ENCODE data around the gene CPS1.

CPS1 gene

DNA sequence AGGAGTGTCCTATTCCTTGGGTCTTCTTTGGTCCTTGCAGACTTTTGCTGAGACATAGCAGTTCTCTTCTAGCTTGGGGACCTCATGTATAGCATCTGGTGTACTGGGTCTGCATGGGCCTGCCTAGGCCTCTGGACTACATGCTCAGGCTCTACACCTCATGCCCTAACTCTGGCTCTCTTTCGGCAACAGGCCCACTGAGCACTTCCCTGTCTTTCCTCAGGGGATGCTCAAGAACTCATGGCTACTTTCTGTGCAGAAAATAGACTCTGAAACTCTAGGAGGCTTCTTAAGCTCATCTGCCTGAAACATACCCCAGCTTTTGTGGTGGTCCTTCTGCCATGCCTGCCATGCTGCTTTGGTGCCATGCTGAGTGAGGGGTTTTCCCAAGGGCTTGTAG, 21.5 kb upstream of the CPS1 start:
- POLR2A ChIA-PET, result no interaction called here

DNA sequence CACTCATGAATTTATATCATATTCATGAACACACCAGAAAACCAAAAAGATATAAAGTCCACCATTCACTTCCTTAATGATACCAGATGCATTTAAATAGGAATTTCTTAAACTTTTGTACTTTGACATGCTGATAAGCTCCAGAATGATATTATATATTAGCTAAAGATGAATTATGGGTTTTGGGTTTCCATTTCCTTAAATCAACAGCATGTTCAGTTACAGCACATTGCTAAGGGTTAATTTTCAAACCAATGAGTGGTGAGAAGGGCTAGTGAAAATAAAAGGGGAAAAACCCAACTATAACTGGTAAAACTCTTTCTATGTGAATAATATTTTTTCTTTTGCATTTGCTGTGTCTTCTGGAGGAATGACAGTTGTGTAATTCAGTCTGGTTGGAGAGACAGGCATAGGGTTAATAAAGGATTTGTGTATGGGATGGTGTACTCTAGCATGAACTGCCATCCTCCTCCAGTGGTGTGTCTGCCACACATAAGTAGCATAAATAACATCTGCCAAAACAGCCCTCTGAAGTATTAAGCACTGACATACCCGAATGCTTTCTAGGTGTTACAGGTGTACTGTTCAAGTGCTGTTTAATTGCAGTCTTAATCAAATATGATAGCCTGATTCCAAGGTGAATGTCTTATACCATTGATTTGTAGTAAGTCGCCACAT, 19.3 kb upstream of the CPS1 start:
- TF ChIP-seq, protein P1, sequence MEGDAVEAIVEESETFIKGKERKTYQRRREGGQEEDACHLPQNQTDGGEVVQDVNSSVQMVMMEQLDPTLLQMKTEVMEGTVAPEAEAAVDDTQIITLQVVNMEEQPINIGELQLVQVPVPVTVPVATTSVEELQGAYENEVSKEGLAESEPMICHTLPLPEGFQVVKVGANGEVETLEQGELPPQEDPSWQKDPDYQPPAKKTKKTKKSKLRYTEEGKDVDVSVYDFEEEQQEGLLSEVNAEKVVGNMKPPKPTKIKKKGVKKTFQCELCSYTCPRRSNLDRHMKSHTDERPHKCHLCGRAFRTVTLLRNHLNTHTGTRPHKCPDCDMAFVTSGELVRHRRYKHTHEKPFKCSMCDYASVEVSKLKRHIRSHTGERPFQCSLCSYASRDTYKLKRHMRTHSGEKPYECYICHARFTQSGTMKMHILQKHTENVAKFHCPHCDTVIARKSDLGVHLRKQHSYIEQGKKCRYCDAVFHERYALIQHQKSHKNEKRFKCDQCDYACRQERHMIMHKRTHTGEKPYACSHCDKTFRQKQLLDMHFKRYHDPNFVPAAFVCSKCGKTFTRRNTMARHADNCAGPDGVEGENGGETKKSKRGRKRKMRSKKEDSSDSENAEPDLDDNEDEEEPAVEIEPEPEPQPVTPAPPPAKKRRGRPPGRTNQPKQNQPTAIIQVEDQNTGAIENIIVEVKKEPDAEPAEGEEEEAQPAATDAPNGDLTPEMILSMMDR (IDR thresholded peaks at IDR 0.05; ENCODE audit: control extremely low read depth, extremely low read depth, low read depth, missing control alignments), result no peak
- DNase-seq (ENCODE audit: extremely low spot score), result no peak
- ChIA-PET POLR2A (no interaction called here), CTCF (no interaction called here)

More for the DNA sequence above, 21.5 kb upstream of the CPS1 start:
- TF ChIP-seq, protein P1 (IDR thresholded peaks at IDR 0.05; ENCODE audit: control extremely low read depth, extremely low read depth, low read depth, missing control alignments), result no peak
- CTCF ChIA-PET, result interaction anchor here (1.3 to 1.4 kb wide), 2 partner anchors 9 to 32 kb away, joined by 3 to 4 read pairs; no protein-coding TSS in a partner anchor
- no peak for DNase-seq (ENCODE audit: extremely low spot score)

DNA sequence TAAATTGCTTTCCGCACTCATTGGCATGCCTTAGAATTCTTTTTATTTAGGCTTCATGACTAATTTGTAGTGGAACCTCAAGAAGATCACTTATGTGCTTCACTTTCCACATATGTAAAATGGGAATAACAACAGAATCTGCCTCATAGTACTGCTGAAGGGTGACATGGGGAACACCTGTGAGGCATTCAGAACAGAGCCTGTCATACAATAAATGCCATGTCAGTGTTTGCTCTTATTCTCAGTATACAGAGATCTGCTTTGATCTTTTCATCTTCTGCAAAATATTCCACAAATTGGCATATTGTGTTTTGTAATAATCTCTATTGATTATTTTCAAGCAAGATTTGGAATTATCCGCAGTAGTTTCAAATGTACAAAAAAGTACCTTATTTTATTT, 17.4 kb upstream of the CPS1 start:
- TF ChIP-seq, protein P1 (IDR thresholded peaks at IDR 0.05; ENCODE audit: control extremely low read depth, extremely low read depth, low read depth, missing control alignments), result no peak

DNA sequence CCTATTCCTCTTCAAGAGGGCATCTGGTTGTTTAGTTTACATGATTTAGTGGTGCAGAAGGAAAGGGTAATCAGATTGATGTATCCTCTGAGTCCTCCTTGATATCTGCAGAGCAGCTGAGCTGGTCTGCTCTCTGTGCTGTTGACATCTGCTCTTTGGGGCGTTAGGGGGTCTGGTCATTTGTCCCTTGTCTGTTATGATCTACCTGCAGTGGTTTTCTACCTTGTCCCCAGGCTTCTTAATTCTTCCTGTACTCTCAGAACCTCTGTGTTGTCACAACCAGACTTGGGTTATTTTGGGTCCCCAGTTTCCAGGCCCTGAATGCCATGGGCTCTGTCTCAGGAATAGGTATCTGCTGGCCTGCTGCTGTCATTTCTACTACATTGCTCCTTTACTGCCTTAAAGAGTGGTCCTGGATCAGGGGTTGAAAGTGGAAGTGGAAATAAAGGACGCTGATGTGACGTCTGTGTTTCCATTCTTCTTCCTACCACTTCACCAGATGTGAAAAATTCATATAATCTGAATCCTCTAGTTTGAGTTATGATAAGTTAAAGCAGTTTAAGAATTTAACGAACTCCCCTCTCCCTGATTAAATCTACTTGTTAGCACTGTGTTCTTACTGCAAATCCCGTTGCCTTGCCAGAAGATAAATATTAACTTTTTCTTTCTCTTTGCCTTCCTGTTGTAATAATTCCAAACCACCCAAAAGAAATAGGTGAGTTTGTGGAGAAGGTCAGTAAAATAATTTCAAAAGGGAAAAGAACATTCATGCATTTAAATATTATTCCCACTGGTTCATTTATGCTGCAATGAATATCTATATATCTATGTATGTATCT, 16.6 kb upstream of the CPS1 start:
- ChIA-PET CTCF (no interaction called here), POLR2A (no interaction called here)
- no peak for DNase-seq (ENCODE audit: extremely low spot score)
- TF ChIP-seq, protein P1 (IDR thresholded peaks at IDR 0.05; ENCODE audit: control extremely low read depth, extremely low read depth, low read depth, missing control alignments), result no peak

More for the DNA sequence above, 17.4 kb upstream of the CPS1 start:
- DNase-seq (ENCODE audit: extremely low spot score), result no peak
- POLR2A ChIA-PET, result no interaction called here
- CTCF ChIA-PET, result no interaction called here

DNA sequence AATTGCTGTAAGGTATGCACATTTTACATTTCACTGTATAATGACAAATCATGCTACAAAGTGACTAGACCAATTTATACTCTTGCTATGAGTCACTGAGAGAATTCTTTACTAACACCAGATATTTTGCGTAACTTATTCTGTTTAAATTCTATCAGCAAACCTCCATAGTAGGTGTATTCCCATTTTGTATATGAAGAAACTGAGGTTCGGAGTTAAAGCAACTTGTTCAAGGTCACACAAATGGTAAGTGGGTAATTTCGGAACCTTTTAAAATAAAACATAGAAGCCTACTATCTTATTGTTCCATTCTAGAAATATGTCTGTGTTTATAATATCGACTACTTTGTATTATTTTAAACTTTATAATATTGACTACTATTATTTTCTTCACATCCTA, 15.9 kb upstream of the CPS1 start:
- ChIA-PET CTCF (interaction anchor here (1.1 to 1.3 kb wide), 2 partner anchors 10 to 37 kb away, joined by 4 to 9 read pairs; no protein-coding TSS in a partner anchor), POLR2A (no interaction called here)
- no peak for DNase-seq (ENCODE audit: extremely low spot score)
- TF ChIP-seq, protein P1 (IDR thresholded peaks at IDR 0.05; ENCODE audit: control extremely low read depth, extremely low read depth, low read depth, missing control alignments), result no peak

DNA sequence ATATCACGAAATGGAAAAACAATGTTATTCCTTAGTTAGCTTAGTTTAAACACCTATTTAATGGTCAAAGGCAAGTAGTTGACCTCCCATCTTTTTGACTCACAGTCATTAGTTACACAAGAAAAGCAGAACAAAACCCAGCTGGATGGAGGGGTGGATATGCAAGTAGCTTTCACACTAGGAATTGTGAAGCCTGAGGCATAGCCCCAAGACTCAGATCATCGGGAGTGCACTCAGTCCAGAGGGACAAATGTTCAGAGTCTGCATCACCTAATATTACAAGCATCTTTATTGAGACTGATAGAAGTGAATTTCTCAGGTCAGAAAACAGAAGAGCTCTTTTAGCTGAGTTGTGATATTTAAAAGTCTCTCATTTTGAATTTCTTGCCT, 15.5 kb upstream of the CPS1 start:
- ChIA-PET CTCF (interaction anchor here (0.9 to 1.3 kb wide), 3 partner anchors 9 to 38 kb away, joined by 3 to 9 read pairs (median 4); no protein-coding TSS in a partner anchor), POLR2A (no interaction called here)
- DNase-seq (ENCODE audit: extremely low spot score), result no peak
- TF ChIP-seq, protein P1 (IDR thresholded peaks at IDR 0.05; ENCODE audit: control extremely low read depth, extremely low read depth, low read depth, missing control alignments), result no peak

Data from GM10248 (cell line).